EH (cell line): Measurements from ENCODE around the gene STARD8.

Experiments used
- DNase-seq: peaks from one replicate; pipeline ENCODE4 v3.0.0-alpha.2; 2015; ENCODE audit warnings: low read depth

Gene STARD8

GRCh38 chrX:68691921-68692320 is 44.5 kb downstream of the STARD8 start:
- no peak for DNase-seq

DNA sequence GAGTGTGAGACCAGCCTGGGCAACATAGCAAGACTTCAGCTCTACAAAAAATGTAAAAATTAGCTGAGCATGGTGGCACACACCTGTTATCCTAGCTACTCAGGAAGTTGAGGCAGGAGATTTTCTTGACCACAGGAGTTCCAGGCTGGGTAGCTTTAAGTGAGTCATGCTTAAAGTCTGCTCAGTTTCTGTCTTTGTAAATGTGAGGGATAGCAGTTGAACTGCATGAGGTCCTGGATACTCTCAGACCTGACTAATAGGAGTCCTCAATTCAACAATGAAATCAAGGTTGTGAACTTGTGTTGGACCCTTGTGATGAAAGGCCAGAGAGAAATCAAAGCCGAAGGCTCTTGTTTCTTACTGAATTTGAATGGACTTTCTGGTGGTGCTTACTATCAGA is 45.2 kb downstream of the STARD8 start:
- peak; percentile 58 for DNase-seq

DNA sequence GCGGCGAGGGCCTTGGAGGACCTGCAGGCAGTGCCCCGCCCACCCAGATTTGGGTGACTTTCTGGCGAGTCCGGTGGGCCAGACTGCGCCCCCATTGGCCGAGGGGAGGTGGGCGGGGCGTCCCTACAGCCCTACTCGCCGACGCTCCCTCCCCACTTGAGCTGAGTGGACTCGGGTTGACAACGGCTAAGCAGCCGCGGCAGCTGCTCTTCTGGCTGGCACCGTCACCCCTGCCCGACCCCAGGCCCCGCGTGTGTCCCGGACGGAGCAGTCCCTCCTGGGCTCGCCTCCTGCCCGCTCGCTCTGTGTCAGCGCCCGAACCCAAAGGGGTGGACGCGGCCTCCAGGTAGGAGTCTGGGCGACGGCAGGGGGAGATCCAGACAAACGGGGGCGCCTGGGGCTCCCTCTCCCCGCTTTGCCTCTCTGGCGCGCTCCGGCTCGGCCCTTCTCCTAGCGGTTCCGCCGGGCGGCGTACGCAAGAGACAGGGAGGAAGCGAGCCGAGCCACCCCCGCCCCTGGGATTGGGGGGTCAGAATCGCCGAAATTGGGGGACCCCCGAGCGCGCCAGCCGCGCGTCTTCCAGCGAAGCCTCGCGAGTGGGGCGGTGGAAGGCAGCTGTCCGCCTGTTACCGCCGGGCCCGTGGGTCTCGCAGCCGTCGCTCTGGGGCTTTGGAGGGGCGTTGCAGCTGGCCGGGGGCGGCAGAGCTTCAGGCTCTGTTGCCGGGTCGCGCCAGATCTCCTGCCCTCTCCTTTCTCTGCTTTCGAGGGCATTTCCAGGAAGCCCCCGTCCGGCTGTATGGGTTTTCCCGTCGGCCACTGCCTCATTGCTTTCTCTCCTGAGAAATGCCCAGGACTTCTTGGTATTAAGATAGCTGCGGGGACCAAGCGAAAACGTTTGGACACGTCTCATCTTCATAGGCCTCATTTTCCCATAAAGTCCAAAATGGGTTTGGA is 46.3 kb downstream of the STARD8 start:
- peak; percentile 76 for DNase-seq

DNA sequence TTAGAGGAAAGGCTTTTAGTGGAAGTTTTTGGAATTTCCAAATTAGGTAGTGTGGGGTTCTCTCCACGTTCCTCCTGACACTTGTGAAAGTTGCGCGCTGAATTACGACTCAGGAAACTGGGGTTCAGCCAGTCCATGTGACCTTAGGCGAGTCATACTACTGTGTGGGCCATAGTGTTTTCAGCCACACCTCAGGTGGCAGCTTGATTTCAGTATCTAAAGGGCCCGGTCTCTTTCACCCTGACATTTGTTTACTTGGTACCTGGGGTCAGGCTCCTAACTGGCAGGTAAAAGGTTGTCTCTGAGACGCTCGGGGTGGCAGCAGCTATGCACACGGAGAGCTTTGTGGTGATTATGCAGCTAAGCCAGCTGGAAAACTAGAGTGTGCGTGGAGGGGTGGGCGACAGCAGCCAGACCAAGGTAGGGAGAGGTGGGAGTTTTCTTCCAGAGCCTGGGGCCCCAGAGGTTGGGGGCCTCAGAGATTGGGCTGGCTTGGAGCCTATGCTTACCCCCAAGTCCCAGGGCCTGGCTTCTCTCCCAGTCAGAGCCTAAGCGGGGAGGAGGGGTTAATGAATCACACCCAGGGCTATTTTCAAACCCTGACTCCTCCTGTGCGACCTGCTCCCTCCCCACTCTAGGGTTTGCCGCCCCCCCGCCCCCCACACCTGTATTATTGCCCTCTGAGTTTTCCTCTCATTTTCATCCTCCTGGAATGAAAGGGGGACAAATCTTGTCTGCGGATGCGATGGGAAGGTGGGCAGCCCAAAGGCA is 47.2 kb downstream of the STARD8 start:
- no peak for DNase-seq

GRCh38 chrX:68695206-68695845 is 47.9 kb downstream of the STARD8 start:
- no peak for DNase-seq

GRCh38 chrX:68696267-68696990 is 49.0 kb downstream of the STARD8 start:
- no peak for DNase-seq

DNA sequence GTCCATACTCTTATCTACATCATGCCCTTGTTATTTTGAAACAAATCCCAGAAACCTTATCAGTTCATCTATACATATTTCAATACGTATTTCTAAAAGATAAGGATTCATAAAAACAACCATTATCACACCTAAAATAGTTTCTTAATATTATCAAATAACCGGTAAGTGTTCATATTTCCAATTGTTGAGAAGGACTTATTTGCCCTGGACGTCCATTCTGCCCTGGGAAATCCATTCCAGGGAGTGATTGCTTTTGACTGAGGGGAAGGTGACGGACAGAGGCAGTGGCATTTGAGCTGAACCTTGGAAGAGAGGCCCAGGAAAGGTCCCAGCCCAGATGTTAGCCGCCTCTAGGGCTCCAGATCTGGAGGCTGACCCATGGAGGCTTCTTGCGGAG is 49.6 kb downstream of the STARD8 start:
- DNase-seq, result no peak

- no peak for DNase-seq
These were observed 50.1 kb downstream of the STARD8 start for GRCh38 chrX:68697465-68698125.

DNA sequence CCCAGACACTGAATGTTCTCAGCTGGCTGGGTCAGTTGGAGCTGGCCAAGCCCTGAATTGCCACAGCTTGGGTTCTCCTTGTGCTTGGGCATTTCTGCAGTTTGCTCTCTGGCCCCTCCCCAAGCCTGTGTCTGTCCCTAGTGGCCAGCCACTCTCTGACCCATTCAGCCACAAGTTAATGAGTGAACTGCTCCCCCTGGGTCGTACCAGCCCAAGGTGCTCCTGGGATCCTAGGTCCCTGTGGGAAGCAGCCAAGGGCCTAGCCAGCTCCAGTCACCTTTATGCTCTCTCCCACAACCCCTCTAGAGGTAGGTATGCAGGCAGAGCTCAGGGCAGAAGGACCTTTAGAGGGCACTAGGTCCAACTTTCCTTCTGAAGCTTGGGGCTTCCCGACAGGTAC is 51.5 kb downstream of the STARD8 start:
- DNase-seq, result no peak

GRCh38 chrX:68699960-68700746 is 52.7 kb downstream of the STARD8 start:
- peak; percentile 75 for DNase-seq

GRCh38 chrX:68703369-68703768 is 55.9 kb downstream of the STARD8 start:
- peak; percentile 24 for DNase-seq

- DNase-seq, result no peak
These were observed 56.4 kb downstream of the STARD8 start for GRCh38 chrX:68703846-68704245.

DNA sequence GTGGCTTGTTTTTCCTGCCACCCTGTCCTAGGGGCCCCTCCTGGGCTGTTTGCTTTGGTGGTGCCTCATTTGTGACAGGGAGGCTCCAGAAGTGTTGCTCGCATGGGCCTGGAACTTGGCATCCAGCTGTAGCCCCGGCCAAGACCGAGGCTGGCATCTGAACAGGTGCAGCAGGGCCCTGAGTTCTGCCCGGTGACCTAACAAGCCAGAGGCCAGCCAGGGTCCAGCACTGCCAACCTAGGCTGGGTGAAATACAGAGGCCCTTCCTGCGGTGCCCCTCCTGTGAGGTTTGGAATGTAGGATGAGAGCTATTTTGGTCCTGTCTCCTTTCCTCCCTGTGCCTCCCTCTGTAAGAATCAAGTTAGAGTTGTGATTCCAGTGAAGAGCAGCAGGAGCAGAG is 58.5 kb downstream of the STARD8 start:
- DNase-seq, result no peak

GRCh38 chrX:68708503-68709290 is 61.2 kb downstream of the STARD8 start:
- DNase-seq, result peak; percentile 68

DNA sequence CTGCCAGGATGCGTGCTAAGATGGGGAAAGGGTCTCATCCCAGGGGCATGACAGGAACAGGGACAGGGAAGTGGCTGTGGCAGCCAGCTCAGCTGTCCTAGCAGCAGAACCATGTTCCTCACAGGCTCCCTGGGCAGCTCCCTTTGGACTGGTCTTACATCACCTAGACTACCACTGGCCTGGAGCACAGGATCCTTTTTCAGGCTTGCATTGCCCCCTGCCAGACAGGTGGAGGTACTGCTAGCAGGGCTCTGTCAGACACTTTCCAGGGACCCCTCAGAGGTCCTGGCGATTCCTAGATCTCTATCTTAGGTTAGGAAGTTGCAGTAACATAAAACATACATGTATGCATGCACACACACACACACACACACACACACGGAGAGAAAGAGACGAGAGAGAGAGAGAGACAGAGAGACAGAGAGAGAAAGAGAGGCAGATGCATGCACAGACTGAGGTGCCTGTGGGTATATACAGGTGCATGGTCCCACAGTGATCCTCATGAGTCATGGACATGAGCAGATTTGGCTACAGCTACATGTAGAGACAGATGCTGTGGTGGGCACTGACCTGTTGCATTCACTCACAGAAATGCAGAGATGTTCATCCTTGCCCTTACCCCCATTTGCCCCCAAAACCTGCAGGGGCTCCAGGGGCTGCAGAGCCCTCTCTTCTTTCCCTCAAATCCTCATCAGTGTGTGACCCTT is 63.6 kb downstream of the STARD8 start:
- peak; percentile 58 for DNase-seq

- DNase-seq, result no peak
These were observed 64.4 kb downstream of the STARD8 start for GRCh38 chrX:68711845-68712244.

DNA sequence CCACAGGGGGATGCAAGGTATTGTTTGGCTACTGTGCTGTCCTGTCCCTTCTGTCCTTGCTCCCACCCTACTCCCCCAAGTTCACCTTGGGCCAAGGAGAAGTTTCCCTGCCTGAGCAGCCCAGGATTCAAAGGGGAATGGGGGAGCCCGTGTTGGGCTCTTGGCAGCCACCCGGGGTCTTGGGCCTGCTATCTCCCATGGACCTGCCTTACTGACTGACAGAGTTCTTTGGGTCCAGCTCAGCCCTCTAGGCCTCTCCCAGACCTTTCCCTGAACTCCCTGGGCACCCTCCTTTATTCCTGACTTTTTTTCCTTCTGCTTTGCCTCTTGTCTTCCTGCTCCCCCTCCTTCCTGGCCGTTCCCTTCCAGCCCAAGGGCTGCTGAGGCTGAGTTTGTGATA is 67.4 kb downstream of the STARD8 start:
- DNase-seq, result no peak

DNA sequence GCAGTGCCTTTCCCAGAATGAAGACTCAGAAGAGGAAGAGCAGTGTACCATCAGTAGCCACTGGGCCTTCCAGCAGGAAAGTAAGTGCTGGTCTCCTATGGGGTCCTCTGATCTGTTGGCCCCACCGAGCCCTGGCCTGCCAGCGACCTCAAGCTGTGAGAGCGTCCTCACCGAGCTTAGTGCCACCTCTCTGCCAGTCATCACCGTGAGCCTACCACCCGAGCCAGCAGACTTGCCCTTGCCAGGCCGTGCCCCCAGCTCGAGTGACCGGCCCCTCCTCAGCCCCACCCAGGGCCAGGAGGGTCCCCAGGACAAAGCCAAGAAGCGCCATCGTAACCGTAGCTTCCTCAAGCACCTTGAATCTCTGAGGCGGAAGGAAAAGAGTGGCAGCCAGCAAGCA is 69.7 kb downstream of the STARD8 start:
- no peak for DNase-seq
